22Rv1 (cell line): ENCODE results near the gene NYAP2.

Source experiments
- ZFX ChIP-seq: fragments of 450-650 bp; IDR thresholded peaks from 2 replicates; pipeline ENCODE4 v1.6.1; 2017; ENCODE audit warnings: antibody characterized with exemption, borderline replicate concordance
- TF ChIP-seq, protein P1 (sequence below): fragments of 450-650 bp; IDR thresholded peaks from 2 replicates; pipeline ENCODE4 v1.5.1; 2017; ENCODE audit warnings: mild to moderate bottlenecking

DNA sequence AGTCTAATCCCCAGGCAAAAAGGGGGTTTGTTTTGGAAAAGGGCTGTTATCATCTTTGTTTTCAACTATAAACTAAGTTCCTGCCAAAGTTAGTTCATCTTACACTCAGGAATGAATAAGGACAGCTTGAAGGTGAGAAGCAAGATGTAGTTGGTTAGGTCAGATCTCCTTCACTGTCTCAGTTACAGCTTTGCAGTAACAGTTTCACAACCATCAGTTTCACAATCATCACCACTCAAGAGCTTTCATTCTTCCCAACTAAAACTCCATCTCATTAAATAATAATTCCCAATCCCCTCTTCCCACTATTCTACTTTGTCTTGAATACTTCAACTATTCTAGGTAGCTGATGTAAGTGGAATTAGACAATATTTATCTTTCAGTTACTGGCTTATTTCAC lies 200.9 kb downstream of the NYAP2 start:
- TF ChIP-seq, protein P1, sequence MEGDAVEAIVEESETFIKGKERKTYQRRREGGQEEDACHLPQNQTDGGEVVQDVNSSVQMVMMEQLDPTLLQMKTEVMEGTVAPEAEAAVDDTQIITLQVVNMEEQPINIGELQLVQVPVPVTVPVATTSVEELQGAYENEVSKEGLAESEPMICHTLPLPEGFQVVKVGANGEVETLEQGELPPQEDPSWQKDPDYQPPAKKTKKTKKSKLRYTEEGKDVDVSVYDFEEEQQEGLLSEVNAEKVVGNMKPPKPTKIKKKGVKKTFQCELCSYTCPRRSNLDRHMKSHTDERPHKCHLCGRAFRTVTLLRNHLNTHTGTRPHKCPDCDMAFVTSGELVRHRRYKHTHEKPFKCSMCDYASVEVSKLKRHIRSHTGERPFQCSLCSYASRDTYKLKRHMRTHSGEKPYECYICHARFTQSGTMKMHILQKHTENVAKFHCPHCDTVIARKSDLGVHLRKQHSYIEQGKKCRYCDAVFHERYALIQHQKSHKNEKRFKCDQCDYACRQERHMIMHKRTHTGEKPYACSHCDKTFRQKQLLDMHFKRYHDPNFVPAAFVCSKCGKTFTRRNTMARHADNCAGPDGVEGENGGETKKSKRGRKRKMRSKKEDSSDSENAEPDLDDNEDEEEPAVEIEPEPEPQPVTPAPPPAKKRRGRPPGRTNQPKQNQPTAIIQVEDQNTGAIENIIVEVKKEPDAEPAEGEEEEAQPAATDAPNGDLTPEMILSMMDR, result no peak
- no peak for TF ChIP-seq ZFX
